ENCODE measurements around the gene PITPNM3.

GRCh38 chr17:6583411-6583810 lies 27.1 kb upstream of the PITPNM3 start:
- TF ChIP-seq CTCF (IDR thresholded peaks at IDR 0.05) (no peak), POLR2A (IDR thresholded peaks at IDR 0.05) (no peak), POLR2AphosphoS5 (IDR thresholded peaks at IDR 0.05; ENCODE audit: insufficient read depth in 1 of 2, low read depth in 1 of 2) (no peak)
